GM12891 (cell line): ENCODE measurements around the gene MYH3.

Source experiments
- POLR2A ChIP-seq: IDR thresholded peaks from 2 replicates; pipeline ENCODE4 v1.6.1; 2011; ENCODE audit warnings: low read depth, low read length, control low read depth
- POLR2AphosphoS5 ChIP-seq: IDR thresholded peaks from 2 replicates; pipeline ENCODE4 v1.6.1; 2011; ENCODE audit warnings: low read depth, low read length, control low read depth
- SPI1 ChIP-seq: IDR thresholded peaks from 2 replicates; pipeline ENCODE4 v1.6.1; 2011; ENCODE audit warnings: low read depth, low read length, control low read depth
- TAF1 ChIP-seq: IDR thresholded peaks from 2 replicates; pipeline ENCODE4 v1.6.1; 2011; ENCODE audit warnings: low read depth, low read length, control low read depth

GRCh38 chr17:10652984-10653659 is 4.0 kb downstream of the MYH3 start:
- TF ChIP-seq SPI1 (no peak), POLR2A (no peak), POLR2AphosphoS5 (no peak), TAF1 (no peak)
